ENCODE results near the gene GSE1. TPM values are rescaled to one million over a fixed set of nuclear protein-coding genes. Genes with fewer than 3 reads are reported as not detected.
A peak's percentile ranks its signal among the peaks of the same experiment; 100 is the strongest.

Gene GSE1
- total RNA-seq, 4 donors from 2014 or later: 79.7 to 196 (median 143) TPM

DNA sequence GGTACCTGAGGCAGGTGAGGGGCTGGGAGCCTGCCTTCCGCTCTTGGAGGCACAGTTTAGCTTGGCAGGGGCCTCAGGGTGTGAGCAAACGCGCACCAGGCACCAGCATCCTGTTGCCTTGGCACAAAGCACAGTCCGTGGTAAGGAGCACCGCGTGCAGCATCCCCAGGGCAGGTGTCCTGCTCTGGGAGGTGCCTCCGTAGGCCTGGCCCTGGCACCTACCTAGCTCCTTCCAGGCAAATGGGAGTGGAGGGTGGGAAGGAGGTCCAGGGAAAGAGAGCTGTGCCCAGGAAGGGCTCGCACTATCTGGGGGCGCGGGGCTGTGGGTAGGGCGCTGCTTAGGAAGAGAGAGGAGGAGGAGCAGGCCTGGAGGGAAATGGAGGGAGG lies 3.1 kb upstream of the GSE1 start:
- Histone ChIP-seq H3K9me3 (no peaks in the 10 kb centered on the region), H3K4me3 (peak overlapping the region in 3 of 4 donors; percentile 64 to 82 (median 65)), H3K27ac (peak overlapping the region in 2 of 4 donors; percentile 13 to 91), H3K27me3 (no peaks in the 10 kb centered on the region), H3K4me1 (peaks cover 4 to 76% (median 37%) of the 10 kb centered on the region in 4 donors), H3K36me3 (no peaks in the 10 kb centered on the region)
- TF ChIP-seq POLR2A (IDR thresholded peaks at IDR 0.05): no peak
- no peak for DNase-seq

DNA sequence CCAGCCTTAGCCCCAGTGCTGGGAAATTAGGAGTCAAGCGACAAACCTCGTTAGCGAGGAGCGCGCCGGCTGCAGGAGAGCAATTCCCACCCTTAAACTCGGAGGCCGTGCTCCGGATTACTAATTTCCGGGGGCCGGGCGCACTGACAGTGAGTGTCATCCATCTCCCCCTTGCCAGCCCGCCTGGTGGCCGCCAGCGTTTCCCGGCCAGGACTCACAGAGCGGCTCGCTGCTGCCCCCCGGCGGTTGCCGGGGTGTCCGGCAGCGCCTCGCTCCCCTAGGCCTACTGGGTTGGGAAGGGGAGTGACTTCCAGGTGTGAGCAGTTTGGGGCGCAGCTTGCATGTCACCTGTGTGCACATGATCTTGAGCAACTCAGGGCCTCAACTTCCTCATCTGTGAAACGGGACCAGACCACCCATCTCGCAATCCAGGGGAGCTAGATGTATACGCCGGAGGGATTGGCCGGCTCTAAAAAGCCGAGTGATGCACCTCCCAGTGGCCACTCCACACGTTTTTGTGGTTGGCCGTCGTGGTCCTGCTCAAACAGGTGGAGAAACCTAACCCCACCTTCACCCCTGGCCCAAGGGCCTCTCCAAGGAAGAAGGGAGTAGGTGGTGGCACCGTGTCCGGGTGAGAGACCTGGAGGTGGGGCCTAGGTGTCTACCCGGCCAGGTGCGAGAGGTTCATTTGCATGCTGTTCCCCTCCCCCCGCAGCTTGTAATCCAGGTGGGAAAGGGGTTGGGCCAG lies 2.5 kb upstream of the GSE1 start:
- peak overlapping the region; percentile 64 to 82 (median 65) for H3K4me3 ChIP-seq
- peaks cover 6 to 78% (median 41%) of the 10 kb centered on the region in 4 donors for H3K4me1 ChIP-seq

GRCh38 chr16:85611194-85611443 lies 2.0 kb upstream of the GSE1 start:
- no peaks in the 10 kb centered on the region for H3K27me3 ChIP-seq
- peak in 1 of 3 donors; percentile 62 for DNase-seq
- H3K36me3 ChIP-seq: no peaks in the 10 kb centered on the region
- no peaks in the 10 kb centered on the region for H3K9me3 ChIP-seq
- peaks cover 9 to 78% (median 46%) of the 10 kb centered on the region in 4 donors for H3K4me1 ChIP-seq
- TF ChIP-seq, protein P1, sequence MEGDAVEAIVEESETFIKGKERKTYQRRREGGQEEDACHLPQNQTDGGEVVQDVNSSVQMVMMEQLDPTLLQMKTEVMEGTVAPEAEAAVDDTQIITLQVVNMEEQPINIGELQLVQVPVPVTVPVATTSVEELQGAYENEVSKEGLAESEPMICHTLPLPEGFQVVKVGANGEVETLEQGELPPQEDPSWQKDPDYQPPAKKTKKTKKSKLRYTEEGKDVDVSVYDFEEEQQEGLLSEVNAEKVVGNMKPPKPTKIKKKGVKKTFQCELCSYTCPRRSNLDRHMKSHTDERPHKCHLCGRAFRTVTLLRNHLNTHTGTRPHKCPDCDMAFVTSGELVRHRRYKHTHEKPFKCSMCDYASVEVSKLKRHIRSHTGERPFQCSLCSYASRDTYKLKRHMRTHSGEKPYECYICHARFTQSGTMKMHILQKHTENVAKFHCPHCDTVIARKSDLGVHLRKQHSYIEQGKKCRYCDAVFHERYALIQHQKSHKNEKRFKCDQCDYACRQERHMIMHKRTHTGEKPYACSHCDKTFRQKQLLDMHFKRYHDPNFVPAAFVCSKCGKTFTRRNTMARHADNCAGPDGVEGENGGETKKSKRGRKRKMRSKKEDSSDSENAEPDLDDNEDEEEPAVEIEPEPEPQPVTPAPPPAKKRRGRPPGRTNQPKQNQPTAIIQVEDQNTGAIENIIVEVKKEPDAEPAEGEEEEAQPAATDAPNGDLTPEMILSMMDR (IDR thresholded peaks at IDR 0.05): no peak
- TF ChIP-seq POLR2A (IDR thresholded peaks at IDR 0.05): no peak
- H3K4me3 ChIP-seq: peak overlapping the region; percentile 64 to 82 (median 65)
- H3K27ac ChIP-seq: peak overlapping the region; percentile 87 to 93 (median 90)

More for the DNA sequence above, 2.5 kb upstream of the GSE1 start:
- Histone ChIP-seq H3K27me3 (no peaks in the 10 kb centered on the region), H3K36me3 (no peaks in the 10 kb centered on the region), H3K9me3 (no peaks in the 10 kb centered on the region), H3K27ac (peak overlapping the region; percentile 87 to 93 (median 90))
- TF ChIP-seq, protein P1 (IDR thresholded peaks at IDR 0.05): peak; percentile 99 to 100 (median 99)
- no peak for TF ChIP-seq POLR2A (IDR thresholded peaks at IDR 0.05)
- DNase-seq: peak; percentile 85 to 93 (median 92)

GRCh38 chr16:85611444-85612190 lies 1.5 kb upstream of the GSE1 start:
- Histone ChIP-seq H3K27me3 (no peaks in the 10 kb centered on the region), H3K4me3 (peak overlapping the region; percentile 64 to 82 (median 65)), H3K27ac (peak overlapping the region; percentile 87 to 93 (median 90)), H3K36me3 (no peaks in the 10 kb centered on the region), H3K9me3 (no peaks in the 10 kb centered on the region), H3K4me1 (peaks cover 9 to 78% (median 48%) of the 10 kb centered on the region in 4 donors)
- DNase-seq: peak; percentile 60 to 84 (median 83)
- TF ChIP-seq POLR2A (IDR thresholded peaks at IDR 0.05): peak in 1 of 2 donors; percentile 22
- TF ChIP-seq, protein P1 (IDR thresholded peaks at IDR 0.05): peak in 1 of 6 experiments; percentile 6

DNA sequence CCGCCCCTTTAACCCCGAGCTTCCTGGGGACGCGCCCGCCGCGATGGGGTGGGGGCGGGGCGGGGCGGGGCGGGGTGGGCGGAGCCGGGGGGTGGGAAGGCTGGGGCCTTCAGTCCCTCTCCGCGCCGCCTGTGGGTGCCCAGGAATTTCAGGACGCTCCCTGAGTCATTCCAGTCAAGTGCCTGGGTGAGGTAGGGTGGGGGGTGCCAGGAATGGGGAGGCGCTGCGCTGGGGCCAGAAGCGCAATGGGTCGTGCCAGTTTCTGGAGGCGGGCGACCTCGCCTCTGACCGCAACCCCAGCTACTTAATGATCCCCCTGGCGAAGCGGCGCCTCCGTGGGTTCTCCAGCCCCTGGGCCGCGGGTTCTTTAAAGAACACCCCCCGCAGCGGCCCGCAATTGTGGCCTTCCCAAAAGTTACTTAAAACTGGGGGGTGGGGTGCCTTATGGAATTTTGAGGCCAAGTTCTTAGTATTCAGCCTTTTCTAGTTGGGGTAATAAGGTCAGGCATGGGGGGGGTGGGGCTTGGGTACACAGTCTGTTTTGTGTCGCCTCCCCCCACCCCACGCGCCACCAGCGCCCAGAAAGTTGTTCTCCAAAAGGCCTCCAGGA lies 826 bp upstream of the GSE1 start:
- TF ChIP-seq POLR2A (IDR thresholded peaks at IDR 0.05): no peak
- TF ChIP-seq, protein P1 (IDR thresholded peaks at IDR 0.05): no peak
- DNase-seq: peak; percentile 46 to 84 (median 77)
- H3K27ac ChIP-seq: peak overlapping the region; percentile 87 to 93 (median 90)
- H3K9me3 ChIP-seq: no peaks in the 10 kb centered on the region
- H3K27me3 ChIP-seq: no peaks in the 10 kb centered on the region
- no peaks in the 10 kb centered on the region for H3K36me3 ChIP-seq
- peaks cover 9 to 78% (median 49%) of the 10 kb centered on the region in 4 donors for H3K4me1 ChIP-seq
- peak overlapping the region; percentile 64 to 82 (median 65) for H3K4me3 ChIP-seq
